T-helper 2 cell (primary cell): Measurements from ENCODE around the gene FAM50B.

Experiments used
- DNase-seq, 5 experiments: peaks; one replicate each; pipeline versions ENCODE4 v3.0.0 to v3.0.0-alpha.2; 2012 to 2022

The FAM50B gene

GRCh38 chr6:3898265-3898994 lies 49.3 kb downstream of the FAM50B start:
- no peak for DNase-seq

GRCh38 chr6:3899061-3899460 lies 49.9 kb downstream of the FAM50B start:
- no peak for DNase-seq

GRCh38 chr6:3899970-3900439 lies 50.8 kb downstream of the FAM50B start:
- no peak for DNase-seq
